H9 (cell line): ENCODE results near the gene PAK5. TPM values are rescaled to one million over a fixed set of nuclear protein-coding genes. Genes with fewer than 3 reads are reported as not detected.

ENCODE experiments used
- DNase-seq: peaks from one replicate; pipeline ENCODE4 v3.0.0-alpha.2; 2017
- H2AFZ ChIP-seq: one replicate; pipeline ENCODE4 v1.6.1; 2013; ENCODE audit warnings: mild to moderate bottlenecking, low read length, control low read depth, moderate library complexity
- H2AK5ac ChIP-seq: 2 replicates; pipeline ENCODE4 v1.6.1; 2013; ENCODE audit warnings: low read length, control low read depth, mixed read lengths; ENCODE audit not compliant: insufficient read length
- H2BK120ac ChIP-seq: one replicate; pipeline ENCODE4 v1.6.1; 2013; ENCODE audit warnings: low read depth, mild to moderate bottlenecking, low read length, control low read depth, inconsistent platforms; ENCODE audit not compliant: poor library complexity, severe bottlenecking
- H2BK12ac ChIP-seq: 2 replicates; pipeline ENCODE4 v1.6.1; 2013; ENCODE audit warnings: low read length, control low read depth, mixed read lengths, low read depth; ENCODE audit not compliant: insufficient read length
- H2BK15ac ChIP-seq: 2 replicates; pipeline ENCODE4 v1.6.1; 2013; ENCODE audit warnings: low read depth, low read length, control low read depth
- H2BK20ac ChIP-seq: one replicate; pipeline ENCODE4 v1.6.1; 2013; ENCODE audit warnings: low read depth, mild to moderate bottlenecking, low read length, control low read depth, inconsistent platforms; ENCODE audit not compliant: poor library complexity, severe bottlenecking
- H2BK5ac ChIP-seq: 2 replicates; pipeline ENCODE4 v1.6.1; 2013; ENCODE audit warnings: low read length, control low read depth, mixed read lengths; ENCODE audit not compliant: insufficient read length
- H3K14ac ChIP-seq: 2 replicates; pipeline ENCODE4 v1.6.1; 2013; ENCODE audit warnings: low read length, control low read depth; ENCODE audit not compliant: insufficient read depth
- H3K18ac ChIP-seq: 2 replicates; pipeline ENCODE4 v1.6.1; 2013; ENCODE audit warnings: low read depth, mild to moderate bottlenecking, mixed read lengths, low read length, control low read depth; ENCODE audit not compliant: insufficient read length
- H3K23ac ChIP-seq: 2 replicates; pipeline ENCODE4 v1.6.1; 2013; ENCODE audit warnings: low read length, control low read depth, mixed read lengths, low read depth; ENCODE audit not compliant: insufficient read length
- H3K23me2 ChIP-seq: 2 replicates; pipeline ENCODE4 v1.6.1; 2013; ENCODE audit warnings: low read depth, mild to moderate bottlenecking, mixed read lengths, low read length, control low read depth; ENCODE audit not compliant: insufficient read length, poor library complexity, severe bottlenecking
- H3K27ac ChIP-seq: 2 replicates; pipeline ENCODE4 v1.5.1; 2013; ENCODE audit warnings: low read length, control low read depth, mixed read lengths, low read depth; ENCODE audit not compliant: insufficient read length
- H3K27me3 ChIP-seq: 2 replicates; pipeline ENCODE4 v1.6.1; 2013; ENCODE audit warnings: low read length, control low read depth, inconsistent platforms; ENCODE audit not compliant: insufficient read depth
- H3K4ac ChIP-seq: 2 replicates; pipeline ENCODE4 v1.6.1; 2013; ENCODE audit warnings: low read depth, mild to moderate bottlenecking, control low read depth, inconsistent platforms, low read length, moderate library complexity
- H3K4me1 ChIP-seq: 2 replicates; pipeline ENCODE4 v1.6.1; 2013; ENCODE audit warnings: low read length, control low read depth, inconsistent platforms; ENCODE audit not compliant: insufficient read depth
- H3K4me2 ChIP-seq: 2 replicates; pipeline ENCODE4 v1.6.1; 2013; ENCODE audit warnings: low read length, control low read depth, mixed read lengths; ENCODE audit not compliant: insufficient read length, insufficient read depth
- H3K56ac ChIP-seq: 2 replicates; pipeline ENCODE4 v1.6.1; 2013; ENCODE audit warnings: low read depth, mild to moderate bottlenecking, mixed read lengths, low read length, control low read depth; ENCODE audit not compliant: insufficient read length
- H3K79me1 ChIP-seq: 2 replicates; pipeline ENCODE4 v1.6.1; 2013; ENCODE audit warnings: low read depth, mild to moderate bottlenecking, moderate library complexity, low read length, control low read depth, inconsistent platforms; ENCODE audit not compliant: insufficient read depth, poor library complexity, severe bottlenecking
- H3K79me2 ChIP-seq: 2 replicates; pipeline ENCODE4 v1.6.1; 2013; ENCODE audit warnings: low read length, control low read depth, inconsistent platforms; ENCODE audit not compliant: insufficient read depth
- H3K9ac ChIP-seq: 2 replicates; pipeline ENCODE4 v1.6.1; 2013; ENCODE audit warnings: low read length, control low read depth, mixed read lengths; ENCODE audit not compliant: insufficient read length; ENCODE audit errors: extremely low read depth
- H3K9me3 ChIP-seq: one replicate; pipeline ENCODE4 v1.6.1; 2013; ENCODE audit warnings: low read depth, low read length, inconsistent platforms; ENCODE audit not compliant: control insufficient read depth
- H3T11ph ChIP-seq: one replicate; pipeline ENCODE4 v1.6.1; 2013; ENCODE audit warnings: mild to moderate bottlenecking, low read length, control low read depth, inconsistent platforms
- H4K20me1 ChIP-seq: one replicate; pipeline ENCODE4 v1.6.1; 2013; ENCODE audit not compliant: control insufficient read depth, insufficient read length, insufficient read depth
- H4K5ac ChIP-seq: 2 replicates; pipeline ENCODE4 v1.6.1; 2013; ENCODE audit warnings: low read depth, mild to moderate bottlenecking, mixed read lengths, low read length, control low read depth; ENCODE audit not compliant: insufficient read length
- H4K8ac ChIP-seq: replicated peaks from 2 replicates; pipeline ENCODE4 v1.6.1; 2013; ENCODE audit warnings: low read length, control low read depth, mixed read lengths, low read depth; ENCODE audit not compliant: insufficient read length
- H4K91ac ChIP-seq: 2 replicates; pipeline ENCODE4 v1.6.1; 2013; ENCODE audit warnings: low read depth, mild to moderate bottlenecking, moderate library complexity, mixed read lengths, low read length, control low read depth; ENCODE audit not compliant: insufficient read length
- H3K27ac Mint-ChIP-seq, 3 experiments: 2 replicates in 2 of 3; 3 replicates in 1 of 3; pipeline ENCODE4 v1.8.0; 2020 to 2021; ENCODE audit warnings: mixed read lengths in 3 of 3, mild to moderate bottlenecking in 1 of 3, moderate library complexity in 1 of 3
- H3K27me3 Mint-ChIP-seq: 2 replicates; pipeline ENCODE4 v1.8.0; 2021; ENCODE audit warnings: low read depth, mild to moderate bottlenecking, moderate library complexity, mixed read lengths
- H3K36me3 Mint-ChIP-seq, 3 experiments: 2 replicates in 2 of 3; 3 replicates in 1 of 3; pipeline ENCODE4 v1.8.0; 2020 to 2021; ENCODE audit warnings: low read depth in 3 of 3, mixed read lengths in 3 of 3; ENCODE audit not compliant: insufficient read depth in 1 of 3
- H3K4me1 Mint-ChIP-seq, 2 experiments: 2 replicates each; pipeline ENCODE4 v1.8.0; 2020; ENCODE audit warnings: mixed read lengths in 2 of 2
- H3K4me3 Mint-ChIP-seq, 2 experiments: 2 replicates in 1 of 2; 3 replicates in 1 of 2; pipeline ENCODE4 v1.8.0; 2020 to 2021; ENCODE audit warnings: mild to moderate bottlenecking in 2 of 2, mixed read lengths in 2 of 2, moderate library complexity in 1 of 2
- H3K9me3 Mint-ChIP-seq, 2 experiments: 2 replicates in 1 of 2; 3 replicates in 1 of 2; pipeline ENCODE4 v1.8.0; 2020; ENCODE audit warnings: mild to moderate bottlenecking in 2 of 2, mixed read lengths in 2 of 2, moderate library complexity in 1 of 2
- WGBS: extraction: QIAGEN DNeasy Blood & Tissue Kit; methylation state at CpG from one replicate; pipeline ENCODE4 v1.1.7; 2013; ENCODE audit warnings: missing lambda C conversion rate, low lambda C conversion rate, mixed read lengths; ENCODE audit not compliant: insufficient read length; ENCODE audit errors: extremely low coverage; 5-methylcytosine and 5-hydroxymethylcytosine counted together
- total RNA-seq: library from RNA; stranded (reverse); gene quantifications from 2 replicates; pipeline ENCODE4 v1.2.1, GENCODE V29; 2021
- TF ChIP-seq, protein P1 (sequence below): fragments of 200-600 bp; sonication (generic); conservative IDR thresholded peaks from 3 replicates; pipeline ENCODE4 v1.8.0; 2021; ENCODE audit warnings: antibody characterized with exemption, mild to moderate bottlenecking

The PAK5 gene
- total RNA-seq, 1 experiment from 2014 or later: 0.20 TPM

DNA sequence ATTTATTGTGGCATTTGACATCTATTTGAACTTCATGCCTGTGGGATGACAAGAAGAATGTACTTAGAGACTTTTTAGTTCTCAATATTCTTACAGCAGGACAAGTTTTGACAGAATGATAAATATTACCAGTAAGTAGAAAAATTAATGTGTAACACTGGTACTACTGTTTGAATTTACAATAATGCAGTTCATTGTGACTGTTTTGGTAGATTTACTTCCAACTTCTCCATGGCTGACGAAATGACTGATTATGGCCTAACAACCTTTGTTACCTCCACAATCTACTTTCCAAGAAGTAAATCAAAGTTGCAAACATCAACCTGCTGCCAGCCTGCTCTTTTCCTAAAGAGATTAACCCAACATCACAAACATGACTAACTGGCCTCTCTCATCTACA lies 38.5 kb downstream of the PAK5 start:
- no peak overlapping the region for H3K14ac ChIP-seq
- TF ChIP-seq, protein P1, sequence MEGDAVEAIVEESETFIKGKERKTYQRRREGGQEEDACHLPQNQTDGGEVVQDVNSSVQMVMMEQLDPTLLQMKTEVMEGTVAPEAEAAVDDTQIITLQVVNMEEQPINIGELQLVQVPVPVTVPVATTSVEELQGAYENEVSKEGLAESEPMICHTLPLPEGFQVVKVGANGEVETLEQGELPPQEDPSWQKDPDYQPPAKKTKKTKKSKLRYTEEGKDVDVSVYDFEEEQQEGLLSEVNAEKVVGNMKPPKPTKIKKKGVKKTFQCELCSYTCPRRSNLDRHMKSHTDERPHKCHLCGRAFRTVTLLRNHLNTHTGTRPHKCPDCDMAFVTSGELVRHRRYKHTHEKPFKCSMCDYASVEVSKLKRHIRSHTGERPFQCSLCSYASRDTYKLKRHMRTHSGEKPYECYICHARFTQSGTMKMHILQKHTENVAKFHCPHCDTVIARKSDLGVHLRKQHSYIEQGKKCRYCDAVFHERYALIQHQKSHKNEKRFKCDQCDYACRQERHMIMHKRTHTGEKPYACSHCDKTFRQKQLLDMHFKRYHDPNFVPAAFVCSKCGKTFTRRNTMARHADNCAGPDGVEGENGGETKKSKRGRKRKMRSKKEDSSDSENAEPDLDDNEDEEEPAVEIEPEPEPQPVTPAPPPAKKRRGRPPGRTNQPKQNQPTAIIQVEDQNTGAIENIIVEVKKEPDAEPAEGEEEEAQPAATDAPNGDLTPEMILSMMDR: no peak
- H3T11ph ChIP-seq: no peak overlapping the region
- no peaks in the 10 kb centered on the region for H3K27me3 Mint-ChIP-seq
- no peak overlapping the region for H2BK5ac ChIP-seq
- WGBS: no CpG with 5 or more reads among the region's 1 CpG
- H3K18ac ChIP-seq: no peak overlapping the region
- H3K4ac ChIP-seq: no peak overlapping the region
- no peak overlapping the region for H3K23ac ChIP-seq
- no peaks in the 10 kb centered on the region for H3K36me3 Mint-ChIP-seq
- no peak overlapping the region for H3K4me3 Mint-ChIP-seq
- H2BK120ac ChIP-seq: no peak overlapping the region
- no peak overlapping the region for H3K4me2 ChIP-seq
- H2BK20ac ChIP-seq: no peak overlapping the region
- no peaks in the 10 kb centered on the region for H3K9me3 ChIP-seq
- H2BK12ac ChIP-seq: no peak overlapping the region
- H4K5ac ChIP-seq: no peak overlapping the region
- no peak overlapping the region for H4K91ac ChIP-seq
- H3K9me3 Mint-ChIP-seq: no peaks in the 10 kb centered on the region
- no peaks in the 10 kb centered on the region for H4K20me1 ChIP-seq
- H2BK15ac ChIP-seq: no peak overlapping the region
- no peak overlapping the region for H4K8ac ChIP-seq
- H2AFZ ChIP-seq: no peak overlapping the region
- no peaks in the 10 kb centered on the region for H3K79me1 ChIP-seq
- H3K27ac Mint-ChIP-seq: no peak overlapping the region
- H3K9ac ChIP-seq: no peak overlapping the region
- no peaks in the 10 kb centered on the region for H3K27me3 ChIP-seq
- DNase-seq: no peak
- H3K56ac ChIP-seq: no peak overlapping the region
- H3K79me2 ChIP-seq: no peaks in the 10 kb centered on the region
- H2AK5ac ChIP-seq: no peak overlapping the region
- peaks cover 2% of the 10 kb centered on the region; the same call in 1 of the 2 replicates for H3K4me1 ChIP-seq
- no peaks in the 10 kb centered on the region for H3K23me2 ChIP-seq
- H3K4me1 Mint-ChIP-seq: no peaks in the 10 kb centered on the region
- H3K27ac ChIP-seq: no peak overlapping the region
